ENCODE measurements around the gene LSM14A. TPM values are rescaled to one million over a fixed set of nuclear protein-coding genes. Genes with fewer than 3 reads are reported as not detected.

LSM14A gene
- total and polyA plus RNA-seq, 2 of the 13 experiments (the other 11 are each of a cell fraction or from before 2014, with no cell fraction given), result 77.0 to 83.6 TPM

DNA sequence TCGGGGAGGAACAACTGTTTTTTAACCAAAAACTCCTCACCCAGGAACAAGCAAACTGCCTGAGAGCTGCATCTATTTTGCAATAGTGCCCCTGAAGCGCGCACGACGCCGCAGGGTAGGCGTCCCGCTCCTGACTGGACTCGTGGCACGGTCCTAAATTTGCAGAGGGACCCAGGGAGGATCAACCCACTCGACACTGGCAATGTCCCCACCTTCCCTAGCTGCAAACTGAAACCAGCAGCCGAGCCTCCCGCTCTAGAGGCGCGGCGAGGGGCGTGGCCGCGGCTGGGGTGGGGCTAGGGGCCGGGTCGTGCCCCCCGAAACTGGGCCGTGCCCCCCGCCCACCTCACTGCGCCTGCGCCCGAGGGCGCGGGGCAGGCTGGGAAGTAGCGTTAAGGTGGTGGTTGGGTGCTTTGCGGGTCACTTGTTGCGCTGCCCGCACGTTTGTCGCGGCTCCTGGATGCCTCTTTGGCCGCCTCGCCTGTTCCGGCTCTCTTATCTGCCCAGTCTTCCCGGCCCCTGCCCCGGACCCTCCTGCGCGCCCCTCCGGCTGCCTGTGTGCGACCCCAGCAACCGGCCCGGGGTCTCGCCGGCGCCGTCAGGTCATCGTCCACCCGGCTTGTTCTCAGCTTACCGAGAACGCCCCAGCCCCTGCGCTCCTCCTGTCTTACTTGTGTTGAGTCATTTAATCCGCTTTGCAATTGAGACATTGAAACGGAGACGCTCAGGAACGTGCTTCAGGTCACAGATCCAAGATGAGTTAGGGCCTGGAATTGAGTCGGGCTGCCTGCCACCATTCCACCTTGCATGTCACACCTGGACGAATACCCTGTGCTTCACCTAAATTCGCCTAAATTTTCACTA is 37.9 kb upstream of the LSM14A start (continued):
- TF ChIP-seq, protein P1, sequence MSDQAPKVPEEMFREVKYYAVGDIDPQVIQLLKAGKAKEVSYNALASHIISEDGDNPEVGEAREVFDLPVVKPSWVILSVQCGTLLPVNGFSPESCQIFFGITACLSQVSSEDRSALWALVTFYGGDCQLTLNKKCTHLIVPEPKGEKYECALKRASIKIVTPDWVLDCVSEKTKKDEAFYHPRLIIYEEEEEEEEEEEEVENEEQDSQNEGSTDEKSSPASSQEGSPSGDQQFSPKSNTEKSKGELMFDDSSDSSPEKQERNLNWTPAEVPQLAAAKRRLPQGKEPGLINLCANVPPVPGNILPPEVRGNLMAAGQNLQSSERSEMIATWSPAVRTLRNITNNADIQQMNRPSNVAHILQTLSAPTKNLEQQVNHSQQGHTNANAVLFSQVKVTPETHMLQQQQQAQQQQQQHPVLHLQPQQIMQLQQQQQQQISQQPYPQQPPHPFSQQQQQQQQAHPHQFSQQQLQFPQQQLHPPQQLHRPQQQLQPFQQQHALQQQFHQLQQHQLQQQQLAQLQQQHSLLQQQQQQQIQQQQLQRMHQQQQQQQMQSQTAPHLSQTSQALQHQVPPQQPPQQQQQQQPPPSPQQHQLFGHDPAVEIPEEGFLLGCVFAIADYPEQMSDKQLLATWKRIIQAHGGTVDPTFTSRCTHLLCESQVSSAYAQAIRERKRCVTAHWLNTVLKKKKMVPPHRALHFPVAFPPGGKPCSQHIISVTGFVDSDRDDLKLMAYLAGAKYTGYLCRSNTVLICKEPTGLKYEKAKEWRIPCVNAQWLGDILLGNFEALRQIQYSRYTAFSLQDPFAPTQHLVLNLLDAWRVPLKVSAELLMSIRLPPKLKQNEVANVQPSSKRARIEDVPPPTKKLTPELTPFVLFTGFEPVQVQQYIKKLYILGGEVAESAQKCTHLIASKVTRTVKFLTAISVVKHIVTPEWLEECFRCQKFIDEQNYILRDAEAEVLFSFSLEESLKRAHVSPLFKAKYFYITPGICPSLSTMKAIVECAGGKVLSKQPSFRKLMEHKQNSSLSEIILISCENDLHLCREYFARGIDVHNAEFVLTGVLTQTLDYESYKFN (CRISPR knock-in tag; conservative IDR thresholded peaks at IDR 0.05), result 0 out of 2 replicates have a peak, but pooled peaks have one; percentile 33
- TF ChIP-seq ZUFSP (CRISPR knock-in tag; IDR thresholded peaks at IDR 0.05; ENCODE audit: borderline replicate concordance) (no peak), ZNF263 (CRISPR knock-in tag; IDR thresholded peaks at IDR 0.05) (peak; percentile 38; the same call in 1 of the 2 replicates), MXI1 (IDR thresholded peaks at IDR 0.05; ENCODE audit: borderline replicate concordance, low read depth, low read length) (peak; percentile 25; the same call in 1 of the 3 replicates), PAX8 (CRISPR knock-in tag; IDR thresholded peaks at IDR 0.05; ENCODE audit: borderline replicate concordance) (0 out of 2 replicates have a peak, but pooled peaks have one; percentile 89), FOXA1 (IDR thresholded peaks at IDR 0.05) (no peak), FOXA1 (CRISPR knock-in tag; IDR thresholded peaks at IDR 0.05) (0 out of 2 replicates have a peak, but pooled peaks have one; percentile 5), ZNF543 (CRISPR knock-in tag; IDR thresholded peaks at IDR 0.05) (0 out of 2 replicates have a peak, but pooled peaks have one; percentile 41), MAZ (IDR thresholded peaks at IDR 0.05; ENCODE audit: borderline replicate concordance, low read depth, low read length) (peak; percentile 34; the same call in 1 of the 2 replicates), MAZ (CRISPR knock-in tag; IDR thresholded peaks at IDR 0.05; ENCODE audit: low read depth) (peak; percentile 49), ZBTB42 (CRISPR knock-in tag; IDR thresholded peaks at IDR 0.05) (no peak), ZNF224 (CRISPR knock-in tag; IDR thresholded peaks at IDR 0.05) (peak; percentile 33; the same call in 1 of the 2 replicates), CBX1 (IDR thresholded peaks at IDR 0.05; ENCODE audit: low read depth) (peak; percentile 92), NCOA1 (CRISPR knock-in tag; IDR thresholded peaks at IDR 0.05) (no peak), NONO (IDR thresholded peaks at IDR 0.05) (no peak), NONO (CRISPR knock-in tag; conservative IDR thresholded peaks at IDR 0.05) (peak; percentile 83), JUN (CRISPR knock-in tag; IDR thresholded peaks at IDR 0.05) (no peak), THYN1 (CRISPR knock-in tag; IDR thresholded peaks at IDR 0.05; ENCODE audit: borderline replicate concordance, low read depth) (no peak), XRCC5 (optimal IDR thresholded peaks at IDR 0.05; ENCODE audit: low read length) (peak; percentile 25)
- TF ChIP-seq, protein P2, sequence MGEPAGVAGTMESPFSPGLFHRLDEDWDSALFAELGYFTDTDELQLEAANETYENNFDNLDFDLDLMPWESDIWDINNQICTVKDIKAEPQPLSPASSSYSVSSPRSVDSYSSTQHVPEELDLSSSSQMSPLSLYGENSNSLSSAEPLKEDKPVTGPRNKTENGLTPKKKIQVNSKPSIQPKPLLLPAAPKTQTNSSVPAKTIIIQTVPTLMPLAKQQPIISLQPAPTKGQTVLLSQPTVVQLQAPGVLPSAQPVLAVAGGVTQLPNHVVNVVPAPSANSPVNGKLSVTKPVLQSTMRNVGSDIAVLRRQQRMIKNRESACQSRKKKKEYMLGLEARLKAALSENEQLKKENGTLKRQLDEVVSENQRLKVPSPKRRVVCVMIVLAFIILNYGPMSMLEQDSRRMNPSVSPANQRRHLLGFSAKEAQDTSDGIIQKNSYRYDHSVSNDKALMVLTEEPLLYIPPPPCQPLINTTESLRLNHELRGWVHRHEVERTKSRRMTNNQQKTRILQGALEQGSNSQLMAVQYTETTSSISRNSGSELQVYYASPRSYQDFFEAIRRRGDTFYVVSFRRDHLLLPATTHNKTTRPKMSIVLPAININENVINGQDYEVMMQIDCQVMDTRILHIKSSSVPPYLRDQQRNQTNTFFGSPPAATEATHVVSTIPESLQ (CRISPR knock-in tag; conservative IDR thresholded peaks at IDR 0.05), result no peak
- TF ChIP-seq, protein P3, sequence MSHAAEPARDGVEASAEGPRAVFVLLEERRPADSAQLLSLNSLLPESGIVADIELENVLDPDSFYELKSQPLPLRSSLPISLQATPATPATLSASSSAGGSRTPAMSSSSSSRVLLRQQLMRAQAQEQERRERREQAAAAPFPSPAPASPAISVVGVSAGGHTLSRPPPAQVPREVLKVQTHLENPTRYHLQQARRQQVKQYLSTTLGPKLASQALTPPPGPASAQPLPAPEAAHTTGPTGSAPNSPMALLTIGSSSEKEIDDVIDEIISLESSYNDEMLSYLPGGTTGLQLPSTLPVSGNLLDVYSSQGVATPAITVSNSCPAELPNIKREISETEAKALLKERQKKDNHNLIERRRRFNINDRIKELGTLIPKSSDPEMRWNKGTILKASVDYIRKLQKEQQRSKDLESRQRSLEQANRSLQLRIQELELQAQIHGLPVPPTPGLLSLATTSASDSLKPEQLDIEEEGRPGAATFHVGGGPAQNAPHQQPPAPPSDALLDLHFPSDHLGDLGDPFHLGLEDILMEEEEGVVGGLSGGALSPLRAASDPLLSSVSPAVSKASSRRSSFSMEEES (CRISPR knock-in tag; IDR thresholded peaks at IDR 0.05), result peak; percentile 39; the same call in 1 of the 2 replicates
